ENCODE results near the gene RNASET2.

DNA sequence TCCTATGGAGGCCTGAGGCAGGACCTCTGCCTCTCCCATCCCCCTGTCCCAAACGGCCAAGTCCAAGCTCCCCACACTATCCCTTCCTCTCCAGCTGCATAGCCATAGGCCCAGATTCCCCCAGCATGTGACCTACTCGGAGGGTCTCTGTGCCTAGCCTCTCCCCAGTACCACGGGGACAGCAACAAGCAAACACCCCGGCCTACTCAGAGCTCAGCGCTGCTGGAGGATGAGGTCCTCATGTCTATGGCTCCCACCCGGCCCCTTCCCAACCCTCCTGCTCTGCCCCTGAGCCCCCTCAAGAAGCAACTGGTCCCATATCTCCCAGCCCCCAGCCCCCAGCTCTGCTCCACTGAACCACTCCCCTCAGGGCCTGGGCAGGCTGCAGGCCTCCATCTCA is 24.2 kb downstream of the RNASET2 start:
- TF ChIP-seq CTCF (IDR thresholded peaks at IDR 0.05; ENCODE audit: poor library complexity) (no peak), EZH2 (IDR thresholded peaks at IDR 0.05; ENCODE audit: borderline replicate concordance) (no peak)

All from hepatocyte (in vitro differentiated cells).